Stimulated activated CD4-positive, alpha-beta T cell treated with anti-CD3 and anti-CD28 coated beads, TNF-alpha, amount 100 ng/mL, for 48 hours (primary cell): Measurements from ENCODE around the gene HAUS7.
A peak's percentile ranks its signal among the peaks of the same experiment; 100 is the strongest.

Source experiments
- DNase-seq, 3 donors: peaks; one replicate each; pipeline ENCODE4 v3.0.0-alpha.2; 2020; ENCODE audit warnings: low read depth in 3 of 3

Gene HAUS7

GRCh38 chrX:153476666-153477363, 6.4 kb upstream of the HAUS7 start:
- DNase-seq = no peak

GRCh38 chrX:153475751-153476281, 5.4 kb upstream of the HAUS7 start:
- no peak for DNase-seq

- DNase-seq = no peak
Observed at GRCh38 chrX:153475271-153475670, 4.9 kb upstream of the HAUS7 start.

GRCh38 chrX:153474718-153475117, 4.3 kb upstream of the HAUS7 start:
- peak in 2 of 3 donors; percentile 2 to 21 for DNase-seq

GRCh38 chrX:153474266-153474665, 3.9 kb upstream of the HAUS7 start:
- no peak for DNase-seq

GRCh38 chrX:153473126-153473525, 2.8 kb upstream of the HAUS7 start:
- DNase-seq = no peak

GRCh38 chrX:153471663-153472280, 1.4 kb upstream of the HAUS7 start:
- no peak for DNase-seq

- peak in 1 of 3 donors; percentile 14 for DNase-seq
Observed at GRCh38 chrX:153469811-153470410, 465 bp downstream of the HAUS7 start.

- DNase-seq = no peak
Observed at GRCh38 chrX:153468008-153468580, 2.3 kb downstream of the HAUS7 start.

GRCh38 chrX:153465691-153466380, 4.5 kb downstream of the HAUS7 start:
- no peak for DNase-seq

GRCh38 chrX:153464116-153464515, 6.3 kb downstream of the HAUS7 start:
- DNase-seq = no peak

GRCh38 chrX:153463556-153463955, 6.8 kb downstream of the HAUS7 start:
- no peak for DNase-seq

- DNase-seq = no peak
Observed at GRCh38 chrX:153463031-153463430, 7.3 kb downstream of the HAUS7 start.

- no peak for DNase-seq
Observed at GRCh38 chrX:153462291-153462690, 8.1 kb downstream of the HAUS7 start.

GRCh38 chrX:153460826-153461225, 9.6 kb downstream of the HAUS7 start:
- DNase-seq = peak in 2 of 3 donors; percentile 10 to 27

GRCh38 chrX:153459986-153460385, 10.4 kb downstream of the HAUS7 start:
- DNase-seq = no peak

- no peak for DNase-seq
Observed at GRCh38 chrX:153458476-153458875, 11.9 kb downstream of the HAUS7 start.

- DNase-seq = no peak
Observed at GRCh38 chrX:153457827-153458466, 12.4 kb downstream of the HAUS7 start.

GRCh38 chrX:153457136-153457825, 13.1 kb downstream of the HAUS7 start:
- no peak for DNase-seq

GRCh38 chrX:153456704-153457103, 13.7 kb downstream of the HAUS7 start:
- no peak for DNase-seq

GRCh38 chrX:153456161-153456560, 14.2 kb downstream of the HAUS7 start:
- DNase-seq = no peak
